GM19452 (cell line): Measurements from ENCODE around the gene NHLRC1.

Source experiments
- ATAC-seq: cut with Tn5 transposase; IDR thresholded peaks from one replicate; pipeline ENCODE4 v1.9.1; 2021; ENCODE audit not compliant: unreplicated experiment

The NHLRC1 gene

DNA sequence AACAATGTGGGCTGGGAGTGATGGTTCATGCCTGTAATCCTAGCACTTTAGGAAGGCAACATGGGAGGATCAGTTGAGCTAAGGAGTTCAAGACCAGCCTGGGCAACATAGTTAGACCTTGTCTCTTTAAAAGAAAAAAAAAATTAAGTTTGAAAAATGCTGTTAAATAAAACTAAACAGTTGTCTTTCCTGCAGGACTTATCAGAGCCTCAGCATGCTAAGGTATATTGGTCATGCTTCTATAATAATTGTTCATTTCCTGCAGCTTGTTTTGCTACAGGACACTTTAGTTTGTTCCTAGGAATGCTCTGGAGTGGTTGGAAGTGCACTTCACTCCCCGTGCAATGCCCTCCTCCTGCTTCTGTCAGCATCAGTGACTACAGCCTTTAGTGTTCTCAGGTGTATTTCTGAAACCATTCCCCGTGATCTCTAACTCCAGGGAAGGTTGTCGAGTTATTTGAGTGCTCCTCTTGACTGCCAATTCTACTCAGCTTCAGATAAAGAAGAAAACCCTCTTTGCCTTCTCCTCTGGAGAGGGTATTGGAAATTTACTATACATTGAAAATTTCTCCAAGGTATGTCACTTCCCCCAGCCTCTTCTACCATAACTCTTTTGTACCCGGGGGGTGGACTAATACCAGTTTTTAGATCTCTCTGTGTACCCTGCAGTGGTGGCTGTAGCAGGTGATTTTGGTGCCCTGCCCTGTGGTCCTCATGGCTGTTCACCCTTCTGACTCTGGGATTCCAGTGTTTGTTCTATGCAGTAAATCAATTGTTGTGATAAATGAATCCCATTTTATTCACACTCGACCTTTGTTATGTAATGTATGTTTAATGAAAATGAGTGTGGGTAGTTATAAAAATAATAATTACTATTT is 33.8 kb downstream of the NHLRC1 start:
- no peak for ATAC-seq

DNA sequence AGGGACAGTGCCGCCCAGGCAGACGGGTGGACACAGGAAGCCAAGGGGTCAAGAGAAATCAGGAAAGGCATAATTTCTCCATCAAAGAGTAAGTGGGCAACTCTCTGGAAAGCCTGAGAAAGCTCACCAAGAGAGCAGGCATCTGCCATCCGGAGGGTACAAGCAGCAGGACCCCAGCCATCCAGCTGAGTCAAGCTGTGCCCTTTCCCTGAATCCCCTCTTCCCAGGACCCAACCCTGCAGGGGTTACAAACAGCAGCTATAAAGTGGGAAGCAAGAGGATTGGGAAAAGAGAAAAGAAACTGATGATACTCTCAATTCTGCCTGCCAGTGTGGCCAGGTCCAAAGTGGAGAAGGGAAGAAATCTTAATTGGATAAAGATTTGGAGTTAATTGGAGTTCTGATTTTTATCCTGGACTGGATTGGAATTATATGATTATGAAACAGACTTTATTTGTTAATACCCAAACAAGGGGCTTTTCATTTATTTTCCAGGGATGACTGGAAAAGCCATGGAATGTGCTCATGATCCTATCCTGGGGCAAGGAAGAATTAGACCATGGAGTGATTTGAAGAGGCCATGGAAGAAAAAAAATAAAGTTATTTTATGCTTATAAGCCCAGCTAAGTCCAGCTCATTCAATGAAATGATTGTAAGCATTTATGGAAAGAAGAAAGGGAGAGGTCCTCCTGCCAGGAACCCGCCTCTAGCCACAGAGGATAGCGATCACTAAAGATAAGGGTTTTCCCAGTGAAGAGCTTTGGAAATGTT is 34.9 kb downstream of the NHLRC1 start:
- ATAC-seq, result no peak

DNA sequence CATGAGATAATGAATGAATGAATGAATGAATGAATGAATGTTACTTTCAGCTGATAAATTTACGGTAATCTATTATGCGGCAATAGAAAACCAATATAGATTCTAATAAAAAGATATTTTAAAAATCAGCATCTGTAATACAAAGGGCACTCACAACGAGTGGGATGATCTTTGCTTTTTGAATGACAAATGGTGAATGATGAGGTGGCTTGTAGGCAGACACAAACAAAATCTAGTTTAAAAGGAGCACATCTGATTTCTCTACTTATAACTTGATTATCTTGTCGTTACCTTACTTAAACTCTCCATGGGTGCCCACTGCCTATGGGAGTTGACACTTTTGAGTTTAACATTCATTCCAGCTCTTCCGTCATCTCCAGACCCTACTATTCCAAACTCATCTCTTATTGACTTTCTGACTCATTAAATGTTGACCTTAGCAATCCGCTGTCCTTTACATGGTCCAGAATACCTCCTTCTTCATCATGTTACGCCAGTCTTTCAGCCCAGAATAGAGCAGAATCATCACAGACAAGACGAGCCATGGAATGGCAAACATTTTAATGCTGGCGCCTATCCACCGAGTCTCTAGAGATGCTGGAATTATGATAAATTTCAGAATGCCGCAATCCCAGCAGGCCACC is 41.3 kb downstream of the NHLRC1 start:
- no peak for ATAC-seq

DNA sequence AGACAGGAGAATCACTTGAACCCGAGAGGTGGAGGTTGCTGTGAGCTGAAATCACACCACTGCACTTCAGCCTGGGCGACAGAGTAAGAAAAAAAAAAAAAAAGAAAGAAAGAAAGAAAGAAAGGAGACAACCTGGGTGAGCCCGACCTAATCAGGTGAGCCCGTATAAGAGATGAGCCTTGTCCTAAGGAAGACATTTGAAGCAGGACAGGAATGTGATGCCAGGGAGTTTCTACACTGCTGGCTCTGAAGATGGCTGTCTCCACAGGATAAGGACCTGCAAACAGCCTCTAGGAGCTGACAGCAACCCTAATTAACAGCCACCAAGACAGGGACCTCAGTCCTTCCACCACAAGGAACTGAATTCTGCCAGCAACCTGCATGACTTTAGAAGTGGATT is 41.9 kb downstream of the NHLRC1 start:
- no peak for ATAC-seq

DNA sequence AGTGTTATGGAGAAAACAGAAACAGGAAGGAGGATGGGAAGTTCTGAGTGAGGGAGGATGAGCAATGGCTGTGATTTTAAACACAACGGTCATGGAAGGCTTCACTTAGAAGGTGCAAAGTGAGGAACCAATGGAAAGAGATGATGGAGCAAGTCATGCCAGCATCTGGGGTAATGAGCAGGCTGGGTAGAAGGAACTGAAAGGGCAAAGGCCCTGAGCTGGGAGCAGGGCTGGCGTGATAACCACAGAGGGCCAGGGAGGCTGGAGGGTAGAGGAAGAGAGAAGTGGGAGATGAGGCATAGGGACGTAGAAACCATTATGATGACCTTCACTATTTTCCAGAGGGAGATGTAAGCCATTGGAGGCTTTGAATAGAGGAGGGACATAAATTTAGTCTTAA is 43.6 kb downstream of the NHLRC1 start:
- ATAC-seq, result no peak

DNA sequence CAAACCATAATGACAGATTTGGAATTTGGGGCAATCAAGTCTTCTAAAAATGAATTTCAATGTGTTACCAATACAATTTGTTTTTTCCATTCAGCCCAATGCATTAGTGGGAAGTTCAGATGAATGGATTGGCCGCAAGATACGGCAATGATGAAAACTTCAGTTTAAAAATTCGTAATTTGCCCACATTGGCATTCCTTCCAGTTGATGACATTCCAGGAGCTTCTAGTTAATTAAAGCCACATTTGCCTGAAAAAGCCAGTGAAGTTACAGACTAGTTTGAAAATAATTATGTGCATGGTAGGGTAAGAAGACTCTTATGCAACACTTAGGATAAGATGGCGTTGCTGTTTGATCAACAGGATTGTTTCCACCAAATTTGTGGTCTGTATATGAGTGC is 46.2 kb downstream of the NHLRC1 start:
- ATAC-seq, result no peak

DNA sequence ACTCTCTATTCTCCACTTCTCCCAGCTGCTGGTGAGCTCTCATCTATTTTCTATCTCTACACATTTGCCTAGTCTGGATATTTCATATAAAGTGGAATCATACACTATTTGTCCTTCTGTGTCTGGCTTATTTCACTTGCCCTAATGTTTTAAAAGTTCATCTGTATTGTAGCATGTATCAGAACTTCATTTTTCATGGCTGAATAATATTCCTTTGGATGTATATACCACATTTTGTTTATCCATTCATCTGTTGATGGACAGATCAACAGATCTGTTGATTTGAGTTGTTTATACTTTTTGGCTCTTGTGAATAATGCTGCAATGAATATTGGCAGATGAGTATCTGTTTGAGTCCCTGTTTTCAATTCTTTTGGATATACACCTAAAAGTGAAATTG is 49.6 kb downstream of the NHLRC1 start:
- no peak for ATAC-seq

DNA sequence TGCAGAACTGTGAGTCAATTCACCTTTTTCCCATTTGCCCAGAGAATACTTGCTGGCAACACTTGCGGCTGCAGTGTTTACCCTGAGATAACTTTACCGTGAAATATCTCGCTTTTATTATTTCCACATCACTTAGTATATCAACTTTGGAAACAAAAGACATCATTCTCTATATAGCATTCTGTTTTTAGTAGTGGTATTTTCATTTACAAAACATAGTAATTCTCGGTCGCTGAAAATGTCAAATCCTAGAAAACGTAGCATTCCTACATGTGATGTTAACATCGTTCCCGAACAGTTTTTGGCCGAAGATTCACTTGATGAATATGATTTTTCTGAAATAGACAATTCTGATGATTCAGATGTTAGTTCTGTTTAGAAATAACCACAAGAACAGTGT is 52.0 kb downstream of the NHLRC1 start:
- no peak for ATAC-seq
